ENCODE measurements around the gene PTH1R.

The PTH1R gene

DNA sequence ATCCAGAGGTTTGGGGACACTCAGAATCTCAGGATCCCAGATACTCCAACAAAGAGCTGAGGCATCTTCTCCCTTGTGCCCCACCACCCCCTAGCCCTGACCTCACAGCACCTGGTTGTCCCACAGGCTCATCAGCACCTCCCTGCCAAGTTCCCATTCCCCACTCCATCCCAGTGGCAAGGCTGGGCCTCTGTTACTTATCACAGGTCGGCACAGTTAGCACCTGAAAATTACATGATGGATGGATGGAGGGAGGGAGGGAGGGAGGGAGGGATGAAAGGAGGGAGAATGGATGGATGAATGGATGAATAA lies 27.1 kb upstream of the PTH1R start:
- H3K27me3 ChIP-seq (ENCODE audit: insufficient read depth, insufficient read length), result peaks cover 10% of the 10 kb centered on the region
- peaks cover 21% of the 10 kb centered on the region for H3K4me1 ChIP-seq (ENCODE audit: insufficient read depth, insufficient read length)
- H3K9ac ChIP-seq (ENCODE audit: insufficient read length, low read depth), result no peak overlapping the region
- TF ChIP-seq SUZ12 (IDR thresholded peaks at IDR 0.05; ENCODE audit: extremely low read depth, insufficient read depth, insufficient read length), result no peak
- TF ChIP-seq YY1 (IDR thresholded peaks at IDR 0.05; ENCODE audit: insufficient read depth, insufficient read length), result no peak
- TF ChIP-seq ZNF274 (IDR thresholded peaks at IDR 0.05; ENCODE audit: low read depth, low read length), result no peak
- DNase-seq (ENCODE audit: low read depth, low spot score), result no peak
- no peak overlapping the region for H3K4me3 ChIP-seq (ENCODE audit: insufficient read length, low read depth)
- no peaks in the 10 kb centered on the region for H3K9me3 ChIP-seq (ENCODE audit: insufficient read depth, low read length)
- no peaks in the 10 kb centered on the region for H3K36me3 ChIP-seq (ENCODE audit: insufficient read depth, insufficient read length, low read length)

DNA sequence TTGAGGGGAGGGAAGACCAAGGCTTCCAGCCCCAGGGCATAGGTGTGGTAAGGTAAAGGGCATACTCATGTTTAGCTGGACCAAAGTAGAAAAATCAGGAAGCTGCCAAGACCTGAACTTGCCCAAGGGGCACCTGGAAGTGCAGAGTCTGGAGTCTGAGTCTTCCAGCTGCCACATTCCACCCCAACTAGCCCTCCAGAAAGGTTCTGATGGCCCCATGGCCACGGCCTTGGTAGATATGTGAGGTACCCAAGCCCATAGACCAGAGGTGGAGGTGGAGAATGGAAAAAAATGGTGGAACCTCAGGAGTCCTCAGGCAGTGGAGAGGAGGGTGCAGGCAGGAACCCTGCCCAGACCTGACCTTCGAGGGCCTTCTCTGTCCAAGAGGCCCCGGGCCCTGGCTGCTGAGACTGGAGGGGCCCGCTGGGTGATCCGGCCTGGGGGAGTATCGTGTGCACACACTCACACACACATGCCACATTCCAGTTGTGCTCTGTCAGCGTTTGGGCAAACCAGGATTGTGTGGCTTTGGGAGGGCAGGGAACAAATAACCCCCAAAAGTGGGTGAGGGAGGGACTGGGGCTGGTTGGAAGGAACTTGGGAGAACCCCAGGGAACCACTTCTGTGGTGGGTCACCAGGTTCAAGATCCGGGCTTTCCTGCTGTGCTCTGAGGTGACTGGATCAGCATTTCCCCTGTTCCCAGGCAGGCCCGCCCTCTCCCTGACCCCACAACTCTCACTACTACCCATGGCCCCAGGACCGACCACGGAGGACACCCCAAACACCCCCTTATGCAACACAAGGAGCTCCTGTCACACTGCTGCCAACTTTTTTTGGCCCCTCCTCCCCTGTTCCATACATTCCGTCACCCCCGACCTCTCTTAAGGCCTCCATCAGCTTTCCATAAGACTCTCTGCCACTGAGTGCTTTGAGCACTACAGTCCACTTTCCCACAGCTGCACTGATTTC lies 25.9 kb upstream of the PTH1R start:
- Histone ChIP-seq H3K27me3 (ENCODE audit: insufficient read depth, insufficient read length) (peaks cover 6% of the 10 kb centered on the region), H3K9ac (ENCODE audit: insufficient read length, low read depth) (no peak overlapping the region), H3K4me1 (ENCODE audit: insufficient read depth, insufficient read length) (peaks cover 15% of the 10 kb centered on the region), H3K4me3 (ENCODE audit: insufficient read length, low read depth) (no peak overlapping the region), H3K9me3 (ENCODE audit: insufficient read depth, low read length) (no peaks in the 10 kb centered on the region), H3K36me3 (ENCODE audit: insufficient read depth, insufficient read length, low read length) (no peaks in the 10 kb centered on the region)
- no peak for TF ChIP-seq SUZ12 (IDR thresholded peaks at IDR 0.05; ENCODE audit: extremely low read depth, insufficient read depth, insufficient read length)
- no peak for TF ChIP-seq ZNF274 (IDR thresholded peaks at IDR 0.05; ENCODE audit: low read depth, low read length)
- no peak for DNase-seq (ENCODE audit: low read depth, low spot score)

DNA sequence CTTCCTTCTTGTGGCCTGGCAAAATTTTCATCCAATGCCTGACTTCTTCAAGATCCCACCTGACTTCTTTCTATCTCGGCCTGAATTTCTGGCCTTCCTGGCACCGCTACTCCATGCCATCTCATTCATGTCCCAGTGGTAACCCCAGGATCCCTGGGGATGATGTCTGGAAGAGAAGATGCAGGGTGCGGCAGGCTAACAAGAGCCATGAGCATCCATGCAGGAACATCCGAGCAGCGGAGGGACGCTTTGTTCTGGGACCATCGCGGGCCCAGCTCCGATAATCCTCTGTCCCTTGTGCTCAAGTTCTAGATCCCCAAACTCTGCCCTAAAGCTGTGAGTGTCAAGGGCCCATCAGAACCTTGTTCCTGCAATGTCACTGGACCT lies 25.2 kb upstream of the PTH1R start:
- no peak overlapping the region for H3K9ac ChIP-seq (ENCODE audit: insufficient read length, low read depth)
- H3K27me3 ChIP-seq (ENCODE audit: insufficient read depth, insufficient read length), result no peaks in the 10 kb centered on the region
- peaks cover 13% of the 10 kb centered on the region for H3K4me1 ChIP-seq (ENCODE audit: insufficient read depth, insufficient read length)
- DNase-seq (ENCODE audit: low read depth, low spot score), result no peak
- no peak overlapping the region for H3K4me3 ChIP-seq (ENCODE audit: insufficient read length, low read depth)
- TF ChIP-seq ZNF274 (IDR thresholded peaks at IDR 0.05; ENCODE audit: low read depth, low read length) (no peak), SUZ12 (IDR thresholded peaks at IDR 0.05; ENCODE audit: extremely low read depth, insufficient read depth, insufficient read length) (no peak), YY1 (IDR thresholded peaks at IDR 0.05; ENCODE audit: insufficient read depth, insufficient read length) (no peak)
- no peaks in the 10 kb centered on the region for H3K36me3 ChIP-seq (ENCODE audit: insufficient read depth, insufficient read length, low read length)
- H3K9me3 ChIP-seq (ENCODE audit: insufficient read depth, low read length), result no peaks in the 10 kb centered on the region

DNA sequence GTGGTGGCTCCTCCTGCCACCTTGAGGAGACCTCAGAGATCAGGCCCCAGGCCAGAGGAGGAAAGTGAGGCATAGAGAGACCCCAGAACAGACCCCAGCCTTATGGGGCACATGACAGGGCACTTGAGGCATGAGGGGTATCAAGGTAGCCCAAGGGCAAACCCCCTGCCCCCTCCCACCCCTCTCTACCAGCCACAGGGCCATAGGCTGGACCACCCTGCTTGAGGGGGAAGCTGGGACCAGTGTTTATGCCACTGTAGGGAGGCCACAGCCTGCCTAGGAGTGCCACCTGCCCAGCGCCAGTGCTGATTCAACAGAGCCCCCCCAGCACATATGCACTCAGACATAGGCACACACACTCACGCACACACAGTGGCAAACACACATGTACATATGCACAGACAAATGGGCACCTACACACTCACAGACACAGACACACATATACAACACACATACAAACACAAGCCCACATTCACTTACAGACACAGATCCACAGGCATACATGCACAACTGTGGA lies 24.6 kb upstream of the PTH1R start:
- H3K27me3 ChIP-seq (ENCODE audit: insufficient read depth, insufficient read length), result peaks cover 1% of the 10 kb centered on the region
- H3K4me3 ChIP-seq (ENCODE audit: insufficient read length, low read depth), result no peak overlapping the region
- TF ChIP-seq ZNF274 (IDR thresholded peaks at IDR 0.05; ENCODE audit: low read depth, low read length) (no peak), YY1 (IDR thresholded peaks at IDR 0.05; ENCODE audit: insufficient read depth, insufficient read length) (no peak), SUZ12 (IDR thresholded peaks at IDR 0.05; ENCODE audit: extremely low read depth, insufficient read depth, insufficient read length) (no peak)
- no peak overlapping the region for H3K9ac ChIP-seq (ENCODE audit: insufficient read length, low read depth)
- H3K9me3 ChIP-seq (ENCODE audit: insufficient read depth, low read length), result no peaks in the 10 kb centered on the region
- peaks cover 14% of the 10 kb centered on the region for H3K4me1 ChIP-seq (ENCODE audit: insufficient read depth, insufficient read length)
- no peak for DNase-seq (ENCODE audit: low read depth, low spot score)
- H3K36me3 ChIP-seq (ENCODE audit: insufficient read depth, insufficient read length, low read length), result no peaks in the 10 kb centered on the region

DNA sequence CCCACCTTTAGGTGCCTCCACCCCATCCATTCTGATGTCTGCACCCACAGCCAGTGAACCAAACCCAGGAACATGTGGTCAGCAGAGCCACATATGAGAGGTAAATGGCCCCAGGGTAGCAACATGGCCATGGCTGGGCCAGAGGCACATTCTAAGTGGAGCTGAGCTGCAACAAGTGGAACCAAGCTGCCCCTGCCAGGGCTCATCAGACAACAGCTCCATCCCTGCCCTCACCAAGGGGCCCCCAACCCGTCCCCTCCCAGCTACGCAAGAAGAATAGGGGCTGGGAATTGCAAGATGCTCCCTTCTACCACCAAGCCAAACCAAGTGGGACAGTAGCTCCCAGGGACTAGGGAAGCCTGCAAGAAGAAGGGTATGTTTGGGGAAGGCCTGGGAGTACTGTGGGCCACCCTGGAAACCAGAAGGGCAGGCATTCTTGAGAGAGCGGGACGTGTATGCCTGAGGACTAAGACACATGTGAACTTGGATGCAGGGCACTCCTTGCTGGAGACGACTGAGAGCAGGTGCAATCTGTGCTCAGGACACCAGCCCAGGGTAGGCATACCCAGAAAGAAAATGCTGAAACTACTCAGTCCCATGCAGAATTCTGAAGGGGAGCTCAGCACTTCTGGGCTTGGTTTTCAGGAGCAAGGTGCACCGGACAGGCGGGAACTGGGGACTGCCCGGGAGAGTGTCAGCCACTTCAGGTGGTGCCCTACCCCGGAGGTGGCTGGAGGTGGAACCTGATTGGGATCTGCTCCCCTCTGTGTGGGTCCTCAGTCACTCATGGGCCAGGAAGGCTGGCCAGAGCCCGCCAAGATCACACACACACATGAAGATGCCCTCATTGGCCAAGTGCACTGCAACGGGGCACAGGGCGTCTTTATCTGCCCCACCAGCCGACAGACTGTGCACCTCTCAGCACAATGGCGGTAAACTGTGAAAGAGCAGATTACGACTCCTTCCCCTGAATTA lies 23.8 kb upstream of the PTH1R start:
- H3K36me3 ChIP-seq (ENCODE audit: insufficient read depth, insufficient read length, low read length), result no peaks in the 10 kb centered on the region
- H3K27me3 ChIP-seq (ENCODE audit: insufficient read depth, insufficient read length), result peaks cover 5% of the 10 kb centered on the region
- H3K4me3 ChIP-seq (ENCODE audit: insufficient read length, low read depth), result no peak overlapping the region
- no peak overlapping the region for H3K9ac ChIP-seq (ENCODE audit: insufficient read length, low read depth)
- no peaks in the 10 kb centered on the region for H3K9me3 ChIP-seq (ENCODE audit: insufficient read depth, low read length)
- no peak for TF ChIP-seq YY1 (IDR thresholded peaks at IDR 0.05; ENCODE audit: insufficient read depth, insufficient read length)
- no peak for TF ChIP-seq SUZ12 (IDR thresholded peaks at IDR 0.05; ENCODE audit: extremely low read depth, insufficient read depth, insufficient read length)
- TF ChIP-seq ZNF274 (IDR thresholded peaks at IDR 0.05; ENCODE audit: low read depth, low read length), result no peak
- peaks cover 14% of the 10 kb centered on the region for H3K4me1 ChIP-seq (ENCODE audit: insufficient read depth, insufficient read length)
- no peak for DNase-seq (ENCODE audit: low read depth, low spot score)

DNA sequence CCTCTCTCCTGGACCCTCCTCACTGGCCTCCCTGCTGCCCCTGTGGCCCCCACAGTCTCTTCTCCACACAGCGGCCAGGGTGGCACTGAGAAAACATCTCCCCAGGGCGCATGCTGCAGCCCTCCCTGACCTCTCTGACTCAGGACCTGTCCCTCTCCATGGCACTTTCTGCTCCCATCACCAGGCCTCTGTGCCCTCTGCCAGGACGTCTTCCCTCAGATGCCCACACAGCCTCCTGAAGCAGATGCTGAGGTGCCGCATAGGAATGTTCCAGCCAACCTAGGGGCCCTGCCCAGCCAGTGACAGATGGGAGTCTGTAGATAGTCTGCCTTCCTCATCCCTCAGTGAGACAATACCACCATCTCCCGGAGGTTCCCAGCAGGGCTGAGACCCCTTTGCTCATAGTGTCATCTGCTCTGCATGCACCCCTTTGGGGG lies 22.9 kb upstream of the PTH1R start:
- no peak for TF ChIP-seq SUZ12 (IDR thresholded peaks at IDR 0.05; ENCODE audit: extremely low read depth, insufficient read depth, insufficient read length)
- no peak for TF ChIP-seq YY1 (IDR thresholded peaks at IDR 0.05; ENCODE audit: insufficient read depth, insufficient read length)
- no peak for TF ChIP-seq ZNF274 (IDR thresholded peaks at IDR 0.05; ENCODE audit: low read depth, low read length)
- Histone ChIP-seq H3K9ac (ENCODE audit: insufficient read length, low read depth) (no peak overlapping the region), H3K27me3 (ENCODE audit: insufficient read depth, insufficient read length) (peaks cover 5% of the 10 kb centered on the region), H3K36me3 (ENCODE audit: insufficient read depth, insufficient read length, low read length) (no peaks in the 10 kb centered on the region), H3K4me3 (ENCODE audit: insufficient read length, low read depth) (no peak overlapping the region), H3K4me1 (ENCODE audit: insufficient read depth, insufficient read length) (peaks cover 10% of the 10 kb centered on the region), H3K9me3 (ENCODE audit: insufficient read depth, low read length) (no peaks in the 10 kb centered on the region)
- DNase-seq (ENCODE audit: low read depth, low spot score), result no peak
